Spleen (tissue), 7 donors: ENCODE measurements around the gene TTC36.

Experiments
- POLR2A ChIP-seq, 3 donors: fragments of 450-650 bp; IDR thresholded peaks; one replicate each; pipeline ENCODE4 v1.5.1; 2017; ENCODE audit warnings: antibody characterized with exemption in 3 of 3, mild to moderate bottlenecking in 1 of 3
- POLR2AphosphoS5 ChIP-seq, 3 donors: sonication (generic); formaldehyde crosslinking; IDR thresholded peaks; one replicate each; pipeline ENCODE4 v1.5.1; 2017; ENCODE audit warnings: antibody characterized with exemption in 3 of 3
- TF ChIP-seq, protein P1 (sequence below), 11 experiments: fragments of 200-600 bp in 7 of 11; fragments of 450-650 bp in 4 of 11; sonication (generic) in 4 of 11; IDR thresholded peaks in 8 of 11; conservative IDR thresholded peaks in 3 of 11; 1 replicate in 7 of 11; 2 replicates in 4 of 11; pipeline versions ENCODE4 v1.4.0 to v1.8.0; 2016 to 2021; ENCODE audit warnings: antibody characterized with exemption in 11 of 11, inconsistent platforms in 4 of 11, mild to moderate bottlenecking in 1 of 11
- donor health status: DM: no; HTN: no; CAD: no; lungs with moderate emphysema.
- donor health status: DM: no; HTN: no; CAD: no.
- donor health status: DM: no; HTN: no; CAD: no.

DNA sequence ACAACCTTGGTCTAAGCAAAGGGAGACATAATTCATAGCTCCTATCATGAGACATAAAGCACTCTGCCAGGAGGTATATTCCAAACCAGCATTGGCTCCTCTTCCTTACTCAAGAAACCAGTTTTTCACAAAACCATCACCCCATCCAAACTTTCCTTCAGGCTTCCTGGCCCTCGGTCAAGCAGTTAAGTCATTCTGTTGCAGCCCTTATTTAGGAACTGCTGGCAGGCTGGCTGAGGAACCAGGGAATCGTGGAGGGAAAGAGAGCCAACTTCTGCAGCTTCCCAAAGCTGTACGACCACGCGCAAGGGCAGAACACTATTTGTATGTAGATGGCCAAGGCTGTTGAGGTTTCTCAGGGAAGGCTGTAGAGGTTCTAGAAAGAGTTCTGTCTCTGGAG is 37.8 kb downstream of the TTC36 start:
- TF ChIP-seq POLR2A (IDR thresholded peaks at IDR 0.05): no peak
- TF ChIP-seq, protein P1, sequence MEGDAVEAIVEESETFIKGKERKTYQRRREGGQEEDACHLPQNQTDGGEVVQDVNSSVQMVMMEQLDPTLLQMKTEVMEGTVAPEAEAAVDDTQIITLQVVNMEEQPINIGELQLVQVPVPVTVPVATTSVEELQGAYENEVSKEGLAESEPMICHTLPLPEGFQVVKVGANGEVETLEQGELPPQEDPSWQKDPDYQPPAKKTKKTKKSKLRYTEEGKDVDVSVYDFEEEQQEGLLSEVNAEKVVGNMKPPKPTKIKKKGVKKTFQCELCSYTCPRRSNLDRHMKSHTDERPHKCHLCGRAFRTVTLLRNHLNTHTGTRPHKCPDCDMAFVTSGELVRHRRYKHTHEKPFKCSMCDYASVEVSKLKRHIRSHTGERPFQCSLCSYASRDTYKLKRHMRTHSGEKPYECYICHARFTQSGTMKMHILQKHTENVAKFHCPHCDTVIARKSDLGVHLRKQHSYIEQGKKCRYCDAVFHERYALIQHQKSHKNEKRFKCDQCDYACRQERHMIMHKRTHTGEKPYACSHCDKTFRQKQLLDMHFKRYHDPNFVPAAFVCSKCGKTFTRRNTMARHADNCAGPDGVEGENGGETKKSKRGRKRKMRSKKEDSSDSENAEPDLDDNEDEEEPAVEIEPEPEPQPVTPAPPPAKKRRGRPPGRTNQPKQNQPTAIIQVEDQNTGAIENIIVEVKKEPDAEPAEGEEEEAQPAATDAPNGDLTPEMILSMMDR (IDR thresholded peaks at IDR 0.05 in 8 of 11, conservative IDR thresholded peaks at IDR 0.05 in 3 of 11): no peak
- TF ChIP-seq POLR2AphosphoS5 (IDR thresholded peaks at IDR 0.05): no peak
